A549 (cell line): Measurements from ENCODE around the gene ALDH1A2. TPM values are rescaled to one million over a fixed set of nuclear protein-coding genes. Genes with fewer than 3 reads are reported as not detected.

Source experiments
- ATAC-seq, 2 experiments: fragments of 200-7000 bp in 1 of 2; fragments of >200 bp in 1 of 2; cut with Nextera tagmentation in 1 of 2; cut with Tn5 transposase in 1 of 2; 3 replicates each; pipeline versions ENCODE4 v1.8.0 to v1.9.1; 2018 to 2020; ENCODE audit warnings: mild to moderate bottlenecking in 1 of 2, moderate library complexity in 1 of 2
- CTCF ChIA-PET: fragments of 300-600 bp; sonication (Branson Sonifier 250); formaldehyde crosslinking; extraction: SDS; loops from one replicate; lab custom pipeline; 2021; ENCODE audit warnings: antibody characterized with exemption, inconsistent platforms; lab: Yijun Ruan, JAX
- POLR2A ChIA-PET: fragments of 350-600 bp; formaldehyde crosslinking; extraction: SDS; loops from one replicate; lab custom pipeline; 2021; ENCODE audit warnings: antibody characterized with exemption, inconsistent platforms; lab: Yijun Ruan, JAX
- DNase-seq, 2 experiments: peaks; one replicate each; pipeline versions ENCODE4 v3.0.0 to v3.0.0-alpha.2; 2011 to 2016; ENCODE audit warnings: low read depth in 1 of 2, low spot score in 1 of 2
- FAIRE-seq: peaks from 2 replicates; lab custom pipeline; 2011; peaks lifted over from hg19 to GRCh38; lab: Jason Lieb, UNC
- H3K27ac ChIP-seq, 2 experiments: fragments of >200 bp; sonication (Bioruptor Twin); formaldehyde crosslinking; 3 replicates each; pipeline ENCODE4 v1.5.1; 2016 to 2017
- H3K4me1 ChIP-seq: fragments of >200 bp; sonication (Bioruptor Twin); formaldehyde crosslinking; 3 replicates; pipeline ENCODE4 v1.6.1; 2016
- H3K4me2 ChIP-seq: fragments of >200 bp; sonication (Bioruptor Twin); formaldehyde crosslinking; 3 replicates; pipeline ENCODE4 v1.6.1; 2016
- H3K4me3 ChIP-seq: fragments of >200 bp; sonication (Bioruptor Twin); formaldehyde crosslinking; 3 replicates; pipeline ENCODE4 v1.5.1; 2016
- H3K9me3 ChIP-seq: fragments of >200 bp; sonication (Bioruptor Twin); formaldehyde crosslinking; 3 replicates; pipeline ENCODE4 v1.6.1; 2016
- ATOH8 ChIP-seq: fragments of 250-450 bp; sonication (Bioruptor Pico); IDR thresholded peaks from 2 replicates; pipeline ENCODE4 v1.5.0; 2020; ENCODE audit warnings: low read depth, mild to moderate bottlenecking, moderate library complexity
- CBX2 ChIP-seq: fragments of 200-600 bp; sonication (generic); IDR thresholded peaks from 2 replicates; pipeline ENCODE4 v1.6.1; 2016; ENCODE audit warnings: low read depth, mild to moderate bottlenecking, borderline replicate concordance
- CBX8 ChIP-seq: fragments of 200-600 bp; sonication (generic); IDR thresholded peaks from 2 replicates; pipeline ENCODE4 v1.6.1; 2016
- CHD4 ChIP-seq: fragments of 200-600 bp; sonication (generic); IDR thresholded peaks from 2 replicates; pipeline ENCODE4 v1.6.1; 2016; ENCODE audit warnings: antibody characterized with exemption, mild to moderate bottlenecking, borderline replicate concordance
- E2F6 ChIP-seq: IDR thresholded peaks from 2 replicates; pipeline ENCODE4 v1.6.1; 2012; ENCODE audit warnings: low read depth, borderline replicate concordance
- EHF ChIP-seq: fragments of 250-450 bp; sonication (Bioruptor Pico); IDR thresholded peaks from 2 replicates; pipeline ENCODE4 v1.5.0; 2020; ENCODE audit warnings: mild to moderate bottlenecking
- FOSB ChIP-seq: fragments of 250-450 bp; sonication (Bioruptor Pico); IDR thresholded peaks from 2 replicates; pipeline ENCODE4 v1.5.0; 2020; ENCODE audit warnings: mild to moderate bottlenecking, moderate library complexity
- GATA3 ChIP-seq: IDR thresholded peaks from 2 replicates; pipeline ENCODE4 v1.6.1; 2012; ENCODE audit warnings: borderline replicate concordance
- HES2 ChIP-seq: fragments of >200 bp; sonication (Bioruptor Twin); formaldehyde crosslinking; IDR thresholded peaks from 2 replicates; pipeline ENCODE4 v1.6.1; 2016
- HOXB13 ChIP-seq: fragments of 250-450 bp; sonication (Bioruptor Pico); IDR thresholded peaks from 2 replicates; pipeline ENCODE4 v1.5.0; 2020; ENCODE audit warnings: low read depth, mild to moderate bottlenecking, moderate library complexity
- HOXB5 ChIP-seq: fragments of 250-450 bp; sonication (Bioruptor Pico); IDR thresholded peaks from 2 replicates; pipeline ENCODE4 v1.5.0; 2020; ENCODE audit warnings: mild to moderate bottlenecking, moderate library complexity
- KDM1A ChIP-seq: fragments of 200-600 bp; sonication (generic); IDR thresholded peaks from 2 replicates; pipeline ENCODE4 v1.6.1; 2016; ENCODE audit warnings: low read depth, mild to moderate bottlenecking
- KDM5A ChIP-seq: fragments of 200-600 bp; sonication (generic); IDR thresholded peaks from 2 replicates; pipeline ENCODE4 v1.6.1; 2016; ENCODE audit warnings: antibody characterized with exemption, mild to moderate bottlenecking
- MAZ ChIP-seq: fragments of 150-350 bp; IDR thresholded peaks from 2 replicates; pipeline ENCODE4 v1.6.1; 2014; ENCODE audit warnings: antibody characterized with exemption, low read depth, low read length, borderline replicate concordance
- MYC ChIP-seq: IDR thresholded peaks from 2 replicates; pipeline ENCODE4 v1.6.1; 2012; ENCODE audit warnings: mild to moderate bottlenecking, inconsistent platforms, low read length, improper control_type of control experiment, borderline replicate concordance
- NFE2L2 ChIP-seq: fragments of 150-350 bp; conservative IDR thresholded peaks from 2 replicates; pipeline ENCODE4 v1.6.1; 2014; ENCODE audit warnings: low read length
- NPAS2 ChIP-seq: fragments of 250-450 bp; sonication (Bioruptor Pico); IDR thresholded peaks from 2 replicates; pipeline ENCODE4 v1.8.0; 2022; ENCODE audit warnings: mild to moderate bottlenecking, moderate library complexity, borderline replicate concordance
- NR3C1 ChIP-seq: fragments of >200 bp; sonication (Bioruptor Twin); formaldehyde crosslinking; IDR thresholded peaks from 3 replicates; pipeline ENCODE4 v1.6.1; 2017
- PHF8 ChIP-seq: fragments of 200-600 bp; sonication (generic); IDR thresholded peaks from 2 replicates; pipeline ENCODE4 v1.6.1; 2016; ENCODE audit warnings: low read depth, mild to moderate bottlenecking, antibody characterized with exemption, moderate library complexity, borderline replicate concordance
- POLR2A ChIP-seq: IDR thresholded peaks from 2 replicates; pipeline ENCODE4 v1.6.1; 2012; ENCODE audit warnings: mild to moderate bottlenecking, low read length
- POLR2AphosphoS2 ChIP-seq: conservative IDR thresholded peaks from 2 replicates; pipeline ENCODE4 v1.6.1; 2012; ENCODE audit warnings: low read length, improper control_type of control experiment, inconsistent platforms
- REST ChIP-seq: fragments of 200-600 bp; sonication (generic); IDR thresholded peaks from 2 replicates; pipeline ENCODE4 v1.6.1; 2016; ENCODE audit warnings: antibody characterized with exemption, mild to moderate bottlenecking, moderate library complexity
- RNF2 ChIP-seq: fragments of 200-600 bp; sonication (generic); IDR thresholded peaks from 2 replicates; pipeline ENCODE4 v1.6.1; 2016; ENCODE audit warnings: low read depth, mild to moderate bottlenecking, antibody characterized with exemption, moderate library complexity, borderline replicate concordance
- SREBF2 ChIP-seq: fragments of 450-650 bp; IDR thresholded peaks from 2 replicates; pipeline ENCODE4 v1.6.1; 2014; ENCODE audit warnings: mild to moderate bottlenecking, moderate library complexity
- TP53 ChIP-seq: fragments of 250-450 bp; sonication (Bioruptor Pico); IDR thresholded peaks from 2 replicates; pipeline ENCODE4 v1.5.0; 2021; ENCODE audit warnings: mild to moderate bottlenecking, moderate library complexity
- ZC3H11A ChIP-seq: fragments of 450-650 bp; IDR thresholded peaks from 2 replicates; pipeline ENCODE4 v1.6.1; 2014; ENCODE audit warnings: antibody characterized with exemption, mild to moderate bottlenecking
- ZFP36 ChIP-seq: fragments of 450-650 bp; IDR thresholded peaks from 2 replicates; pipeline ENCODE4 v1.6.1; 2014; ENCODE audit warnings: borderline replicate concordance; ENCODE audit not compliant: partially characterized antibody
- WGBS: methylation state at CpG from one replicate; pipeline ENCODE4 v1.1.6; 2017; ENCODE audit errors: missing lambda C conversion rate; 5-methylcytosine and 5-hydroxymethylcytosine counted together
- polyA plus RNA-seq, 4 experiments: library from polyadenylated mRNA; depleted of rRNA in 3 of 4; stranded (reverse); fragments of >200 nt; fragmentation: RNase III in 1 of 4; extraction: RNeasy Plus Mini Kit Qiagen cat#74134 plus additional on column Dnase treatment in 1 of 4; gene quantifications; 2 replicates in 3 of 4; 3 replicates in 1 of 4; pipeline ENCODE4 v1.2.3, GENCODE V29; 2011 to 2017

The ALDH1A2 gene
- polyA plus RNA-seq, 2 of the 4 experiments (the other 2 are of a cell fraction), result 0.23 to 0.35 TPM

GRCh38 chr15:57931570-57931969, 133.9 kb downstream of the ALDH1A2 start:
- Histone ChIP-seq H3K4me2 (no peak overlapping the region), H3K4me3 (no peak overlapping the region), H3K9me3 (peaks cover 4% of the 10 kb centered on the region; the same call in 1 of the 3 replicates), H3K4me1 (no peaks in the 10 kb centered on the region), H3K27ac (no peak overlapping the region)
- 0% methylated on average over 1 of the region's 1 CpG for WGBS
- DNase-seq (no peak), FAIRE-seq (no peak), ATAC-seq (no peak)
- POLR2A ChIA-PET, result no interaction called here
- CTCF ChIA-PET, result interaction anchor here (1.1 to 1.3 kb wide), 2 partner anchors 9 to 21 kb away, joined by 4 read pairs; no protein-coding TSS in a partner anchor
- TF ChIP-seq ZFP36, result no peak
- TF ChIP-seq GATA3, result no peak
- no peak for TF ChIP-seq TP53 (CRISPR knock-in tag)
- no peak for TF ChIP-seq HOXB13
- no peak for TF ChIP-seq HES2
- TF ChIP-seq HOXB5 (CRISPR knock-in tag), result no peak
- TF ChIP-seq ZC3H11A, result no peak
- TF ChIP-seq NPAS2 (CRISPR knock-in tag), result no peak
- TF ChIP-seq KDM1A, result no peak
- TF ChIP-seq CHD4, result no peak

GRCh38 chr15:57927091-57927631, 138.3 kb downstream of the ALDH1A2 start:
- POLR2A ChIA-PET, result no interaction called here
- no peak overlapping the region for H3K27ac ChIP-seq
- H3K4me2 ChIP-seq, result no peak overlapping the region
- no peak for FAIRE-seq
- ATAC-seq, result no peak
- no peak for DNase-seq
- H3K4me1 ChIP-seq, result 0 out of 3 replicates have a peak, but pooled peaks cover 4% of the 10 kb centered on the region
- TF ChIP-seq PHF8, result no peak
- no peak for TF ChIP-seq TP53 (CRISPR knock-in tag)
- TF ChIP-seq CBX2, result no peak
- TF ChIP-seq ATOH8, result no peak
- TF ChIP-seq EHF, result no peak
- TF ChIP-seq REST, result no peak
- CTCF ChIA-PET, result interaction anchor here (1.1 kb wide), 1 partner anchor 789 kb away, joined by 3 read pairs; no protein-coding TSS in a partner anchor
- WGBS, result 49% methylated on average over 6 of the region's 6 CpGs
- no peaks in the 10 kb centered on the region for H3K9me3 ChIP-seq
- H3K4me3 ChIP-seq, result no peak overlapping the region

- ATAC-seq, result no peak
- FAIRE-seq, result no peak
- no peak for DNase-seq
- WGBS, result 35% methylated on average over 3 of the region's 3 CpGs
- ChIA-PET CTCF (interaction anchor here (1.4 kb wide), 1 partner anchor 141 kb away, joined by 3 read pairs; the partner anchor contains the start of gene ALDH1A2), POLR2A (no interaction called here)
- H3K4me3 ChIP-seq, result no peak overlapping the region
- no peaks in the 10 kb centered on the region for H3K9me3 ChIP-seq
- 0 out of 3 replicates have a peak, but pooled peaks cover 4% of the 10 kb centered on the region for H3K4me1 ChIP-seq
- H3K27ac ChIP-seq, result no peak overlapping the region
- no peak overlapping the region for H3K4me2 ChIP-seq
- TF ChIP-seq MYC (no peak), SREBF2 (no peak), MAZ (no peak), POLR2A (no peak), ATOH8 (no peak), KDM5A (no peak), NFE2L2 (no peak), CBX8 (no peak), NR3C1 (no peak), NPAS2 (CRISPR knock-in tag) (no peak), FOSB (CRISPR knock-in tag) (no peak), POLR2AphosphoS2 (no peak), TP53 (CRISPR knock-in tag) (no peak), E2F6 (no peak), RNF2 (no peak)
Measured at GRCh38 chr15:57925650-57926049, 139.9 kb downstream of the ALDH1A2 start.
